ENCODE measurements around the gene SGF29.
"Not testable (repeated sequence)": the region's sequence is repeated elsewhere in the genome, so short reads cannot be mapped to it uniquely, and the experiment has no call there.

GRCh38 chr16:28630905-28631304, 77.2 kb downstream of the SGF29 start:
- not testable (repeated sequence) for TF ChIP-seq CTCF, POLR2A, POLR2AphosphoS5 (IDR thresholded peaks at IDR 0.05)
